ENCODE results near the gene SARM1.

Gene SARM1

DNA sequence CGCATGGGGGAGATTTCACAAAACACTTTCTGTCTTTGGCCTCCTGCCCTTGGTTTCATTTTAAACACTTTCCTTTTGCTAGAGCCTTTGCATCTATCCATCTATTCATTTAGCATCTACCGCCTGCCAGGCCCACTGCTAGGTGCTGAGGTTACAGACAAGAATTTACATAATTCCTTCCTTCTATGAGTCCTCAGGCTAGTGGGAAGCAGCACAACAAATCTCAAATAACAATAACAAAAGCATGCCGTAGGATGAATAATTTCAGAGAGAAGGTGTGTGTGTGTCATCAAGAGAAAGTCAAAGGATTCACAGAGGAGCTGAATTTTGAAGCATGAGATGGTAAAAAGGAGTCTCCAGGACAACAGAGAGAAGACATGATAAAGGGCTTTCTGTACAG lies 40.6 kb downstream of the SARM1 start:
- Histone ChIP-seq H3K79me1 (ENCODE audit: low read depth, low read length) (no peaks in the 10 kb centered on the region), H2BK12ac (ENCODE audit: low read length) (no peak overlapping the region), H4K8ac (ENCODE audit: low read depth, low read length) (no peak overlapping the region), H2BK120ac (ENCODE audit: low read depth, low read length) (no peak overlapping the region), H2BK5ac (ENCODE audit: low read length) (no peak overlapping the region), H3K9me3 (replicated peaks in 1 of 2; ENCODE audit: control insufficient read depth in 2 of 2, insufficient read depth in 1 of 2, low read depth in 1 of 2, low read length in 2 of 2) (no peaks in the 10 kb centered on the region), H3K4me3 (ENCODE audit: low read length in 2 of 2) (no peak overlapping the region), H3K4me1 (ENCODE audit: control insufficient read depth in 2 of 2, insufficient read depth in 1 of 2, low read depth in 1 of 2, low read length in 2 of 2) (peaks cover 3 to 13% of the 10 kb centered on the region in 2 donors), H3K14ac (ENCODE audit: low read length) (no peak overlapping the region), H2AFZ (ENCODE audit: low read length) (no peak overlapping the region), H3K4me2 (ENCODE audit: insufficient read depth, low read length, poor library complexity, severe bottlenecking) (no peak overlapping the region), H2BK15ac (ENCODE audit: low read length) (no peak overlapping the region), H3K36me3 (replicated peaks in 1 of 2; ENCODE audit: control insufficient read depth in 2 of 2, insufficient read depth in 2 of 2, low read length in 2 of 2) (no peaks in the 10 kb centered on the region), H3K27ac (replicated peaks; ENCODE audit: low read length) (no peak overlapping the region), H3K23ac (ENCODE audit: low read depth, low read length, poor library complexity) (no peak overlapping the region), H2AK5ac (ENCODE audit: low read depth, low read length) (no peak overlapping the region), H3K4ac (ENCODE audit: low read length) (no peak overlapping the region), H3K27me3 (ENCODE audit: control insufficient read depth in 3 of 3, insufficient read depth in 3 of 3, low read depth in 1 of 3, low read length in 3 of 3) (peaks cover 0 to 46% (median 5%) of the 10 kb centered on the region in 3 experiments), H4K91ac (ENCODE audit: low read depth, low read length, poor library complexity) (no peak overlapping the region), H3K18ac (ENCODE audit: low read length) (no peak overlapping the region), H3K9ac (ENCODE audit: low read depth, low read length, poor library complexity) (no peak overlapping the region)
- WGBS, 2 donors (ENCODE audit: extremely low coverage in 2 of 2, insufficient read length in 2 of 2, insufficient replicate concordance in 1 of 2), result no CpG with 5 or more reads among the region's 3 CpGs
- no peak for DNase-seq (ENCODE audit: low spot score)

GRCh38 chr17:28413804-28414203 lies 42.3 kb downstream of the SARM1 start:
- Histone ChIP-seq H3K23ac (ENCODE audit: low read depth, low read length, poor library complexity) (no peak overlapping the region), H2AFZ (ENCODE audit: low read length) (no peak overlapping the region), H3K79me1 (ENCODE audit: low read depth, low read length) (no peaks in the 10 kb centered on the region), H2BK5ac (ENCODE audit: low read length) (no peak overlapping the region), H3K18ac (ENCODE audit: low read length) (no peak overlapping the region), H3K4me1 (ENCODE audit: control insufficient read depth in 2 of 2, insufficient read depth in 1 of 2, low read depth in 1 of 2, low read length in 2 of 2) (no peaks in the 10 kb centered on the region), H3K27ac (replicated peaks; ENCODE audit: low read length) (no peak overlapping the region), H4K91ac (ENCODE audit: low read depth, low read length, poor library complexity) (no peak overlapping the region), H3K14ac (ENCODE audit: low read length) (no peak overlapping the region), H3K36me3 (replicated peaks in 1 of 2; ENCODE audit: control insufficient read depth in 2 of 2, insufficient read depth in 2 of 2, low read length in 2 of 2) (no peaks in the 10 kb centered on the region), H3K4me2 (ENCODE audit: insufficient read depth, low read length, poor library complexity, severe bottlenecking) (no peak overlapping the region), H3K9me3 (replicated peaks in 1 of 2; ENCODE audit: control insufficient read depth in 2 of 2, insufficient read depth in 1 of 2, low read depth in 1 of 2, low read length in 2 of 2) (no peaks in the 10 kb centered on the region), H3K4me3 (ENCODE audit: low read length in 2 of 2) (no peak overlapping the region), H2BK12ac (ENCODE audit: low read length) (no peak overlapping the region), H3K9ac (ENCODE audit: low read depth, low read length, poor library complexity) (no peak overlapping the region), H3K4ac (ENCODE audit: low read length) (no peak overlapping the region), H2BK120ac (ENCODE audit: low read depth, low read length) (no peak overlapping the region), H4K8ac (ENCODE audit: low read depth, low read length) (no peak overlapping the region), H2BK15ac (ENCODE audit: low read length) (no peak overlapping the region), H3K27me3 (ENCODE audit: control insufficient read depth in 3 of 3, insufficient read depth in 3 of 3, low read depth in 1 of 3, low read length in 3 of 3) (peaks cover 0 to 46% (median 5%) of the 10 kb centered on the region in 3 experiments), H2AK5ac (ENCODE audit: low read depth, low read length) (no peak overlapping the region)
- no CpG with 5 or more reads among the region's 7 CpGs for WGBS, 2 donors (ENCODE audit: extremely low coverage in 2 of 2, insufficient read length in 2 of 2, insufficient replicate concordance in 1 of 2)
- DNase-seq (ENCODE audit: low spot score), result no peak

DNA sequence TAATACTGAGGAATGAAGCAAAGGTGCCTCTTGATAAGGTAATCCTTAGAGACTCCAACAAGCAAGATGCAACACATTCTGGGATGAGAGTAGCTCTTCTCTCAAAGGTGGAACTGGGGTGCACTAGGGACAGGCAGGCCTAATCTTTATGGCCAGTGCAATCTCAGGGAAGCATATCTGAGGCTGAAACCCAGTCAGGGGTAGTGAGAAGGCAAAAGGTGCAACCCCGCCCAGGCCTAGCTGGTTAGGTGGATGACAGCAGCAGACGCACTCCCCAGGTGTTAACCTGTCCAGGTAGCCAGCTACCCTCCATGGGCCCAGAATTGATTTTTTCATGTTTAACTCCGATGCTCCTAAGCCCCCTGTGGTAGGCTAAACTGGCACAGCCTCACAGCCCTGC lies 44.4 kb downstream of the SARM1 start:
- peak overlapping the region; percentile 30 for H3K9ac ChIP-seq (ENCODE audit: low read depth, low read length, poor library complexity)
- no CpG with 5 or more reads among the region's 3 CpGs for WGBS, 2 donors (ENCODE audit: extremely low coverage in 2 of 2, insufficient read length in 2 of 2, insufficient replicate concordance in 1 of 2)
- H3K4me3 ChIP-seq (ENCODE audit: low read length in 2 of 2), result no peak overlapping the region
- no peak for DNase-seq (ENCODE audit: low spot score)
- H4K91ac ChIP-seq (ENCODE audit: low read depth, low read length, poor library complexity), result no peak overlapping the region
- no peak overlapping the region for H2BK15ac ChIP-seq (ENCODE audit: low read length)
- H4K8ac ChIP-seq (ENCODE audit: low read depth, low read length), result no peak overlapping the region
- no peak overlapping the region for H3K27ac ChIP-seq (replicated peaks; ENCODE audit: low read length)
- no peak overlapping the region for H2AFZ ChIP-seq (ENCODE audit: low read length)
- peaks cover 0 to 47% (median 5%) of the 10 kb centered on the region in 3 experiments for H3K27me3 ChIP-seq (ENCODE audit: control insufficient read depth in 3 of 3, insufficient read depth in 3 of 3, low read depth in 1 of 3, low read length in 3 of 3)
- no peak overlapping the region for H3K4ac ChIP-seq (ENCODE audit: low read length)
- no peaks in the 10 kb centered on the region for H3K9me3 ChIP-seq (replicated peaks in 1 of 2; ENCODE audit: control insufficient read depth in 2 of 2, insufficient read depth in 1 of 2, low read depth in 1 of 2, low read length in 2 of 2)
- H3K4me1 ChIP-seq (ENCODE audit: control insufficient read depth in 2 of 2, insufficient read depth in 1 of 2, low read depth in 1 of 2, low read length in 2 of 2), result no peaks in the 10 kb centered on the region
- no peak overlapping the region for H2BK5ac ChIP-seq (ENCODE audit: low read length)
- H3K14ac ChIP-seq (ENCODE audit: low read length), result no peak overlapping the region
- no peak overlapping the region for H2BK12ac ChIP-seq (ENCODE audit: low read length)
- no peak overlapping the region for H3K4me2 ChIP-seq (ENCODE audit: insufficient read depth, low read length, poor library complexity, severe bottlenecking)
- H3K18ac ChIP-seq (ENCODE audit: low read length), result no peak overlapping the region
- no peaks in the 10 kb centered on the region for H3K79me1 ChIP-seq (ENCODE audit: low read depth, low read length)
- no peak overlapping the region for H2AK5ac ChIP-seq (ENCODE audit: low read depth, low read length)
- no peaks in the 10 kb centered on the region for H3K36me3 ChIP-seq (replicated peaks in 1 of 2; ENCODE audit: control insufficient read depth in 2 of 2, insufficient read depth in 2 of 2, low read length in 2 of 2)
- no peak overlapping the region for H3K23ac ChIP-seq (ENCODE audit: low read depth, low read length, poor library complexity)
- no peak overlapping the region for H2BK120ac ChIP-seq (ENCODE audit: low read depth, low read length)

DNA sequence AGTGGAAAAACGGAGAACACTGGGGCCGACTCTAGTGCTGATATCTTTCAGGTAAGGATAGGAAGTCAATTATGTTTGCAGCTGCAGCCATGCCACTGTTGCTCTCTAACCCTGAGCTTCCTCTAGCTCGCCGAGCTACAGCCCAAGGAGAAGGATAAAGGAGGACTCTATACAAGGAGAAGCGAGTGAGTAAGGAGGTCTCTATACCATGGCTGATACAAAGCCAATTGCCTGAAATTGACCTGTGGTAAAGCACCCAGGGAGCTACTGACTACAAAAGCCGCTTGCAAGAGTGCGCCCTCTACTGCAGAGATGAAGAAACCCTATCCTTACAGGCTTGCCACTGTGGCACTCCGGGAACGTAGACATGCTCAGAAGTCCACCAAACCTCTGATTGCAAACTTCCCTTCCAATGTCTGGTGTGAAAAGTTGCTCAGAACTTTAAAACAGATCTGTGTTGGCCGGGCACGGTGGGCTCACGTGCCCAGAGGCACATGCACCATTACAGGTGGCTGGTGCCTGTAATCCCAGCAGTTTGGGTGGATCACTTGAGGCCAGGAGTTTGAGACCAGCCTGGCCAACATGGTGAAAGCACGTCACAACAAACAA lies 45.3 kb downstream of the SARM1 start:
- Histone ChIP-seq H2BK12ac (ENCODE audit: low read length) (no peak overlapping the region), H2BK120ac (ENCODE audit: low read depth, low read length) (no peak overlapping the region), H2BK15ac (ENCODE audit: low read length) (no peak overlapping the region), H4K91ac (ENCODE audit: low read depth, low read length, poor library complexity) (no peak overlapping the region), H3K36me3 (replicated peaks in 1 of 2; ENCODE audit: control insufficient read depth in 2 of 2, insufficient read depth in 2 of 2, low read length in 2 of 2) (no peaks in the 10 kb centered on the region), H3K27ac (replicated peaks; ENCODE audit: low read length) (no peak overlapping the region), H3K14ac (ENCODE audit: low read length) (no peak overlapping the region), H3K27me3 (ENCODE audit: control insufficient read depth in 3 of 3, insufficient read depth in 3 of 3, low read depth in 1 of 3, low read length in 3 of 3) (peaks cover 0 to 40% (median 5%) of the 10 kb centered on the region in 3 experiments), H3K4me1 (ENCODE audit: control insufficient read depth in 2 of 2, insufficient read depth in 1 of 2, low read depth in 1 of 2, low read length in 2 of 2) (no peaks in the 10 kb centered on the region), H2AFZ (ENCODE audit: low read length) (peak overlapping the region; percentile 46), H3K4me2 (ENCODE audit: insufficient read depth, low read length, poor library complexity, severe bottlenecking) (no peak overlapping the region), H2AK5ac (ENCODE audit: low read depth, low read length) (no peak overlapping the region), H3K9me3 (replicated peaks in 1 of 2; ENCODE audit: control insufficient read depth in 2 of 2, insufficient read depth in 1 of 2, low read depth in 1 of 2, low read length in 2 of 2) (no peaks in the 10 kb centered on the region), H3K18ac (ENCODE audit: low read length) (no peak overlapping the region), H3K79me1 (ENCODE audit: low read depth, low read length) (no peaks in the 10 kb centered on the region), H3K4ac (ENCODE audit: low read length) (no peak overlapping the region), H4K8ac (ENCODE audit: low read depth, low read length) (no peak overlapping the region), H3K4me3 (ENCODE audit: low read length in 2 of 2) (peak overlapping the region in 1 of 2 donors; percentile 27), H3K9ac (ENCODE audit: low read depth, low read length, poor library complexity) (no peak overlapping the region), H3K23ac (ENCODE audit: low read depth, low read length, poor library complexity) (no peak overlapping the region), H2BK5ac (ENCODE audit: low read length) (no peak overlapping the region)
- WGBS, 2 donors (ENCODE audit: extremely low coverage in 2 of 2, insufficient read length in 2 of 2, insufficient replicate concordance in 1 of 2), result no CpG with 5 or more reads among the region's 13 CpGs
- DNase-seq (ENCODE audit: low spot score), result peak; percentile 57

Measured in neuronal stem cell (in vitro differentiated cells).